ENCODE measurements around the gene SMIM9. TPM values are rescaled to one million over a fixed set of nuclear protein-coding genes. Genes with fewer than 3 reads are reported as not detected.
"Not testable (repeated sequence)": the region's sequence is repeated elsewhere in the genome, so short reads cannot be mapped to it uniquely, and the experiment has no call there.

Gene SMIM9
- total RNA-seq, 6 experiments from 2014 or later: not detected

DNA sequence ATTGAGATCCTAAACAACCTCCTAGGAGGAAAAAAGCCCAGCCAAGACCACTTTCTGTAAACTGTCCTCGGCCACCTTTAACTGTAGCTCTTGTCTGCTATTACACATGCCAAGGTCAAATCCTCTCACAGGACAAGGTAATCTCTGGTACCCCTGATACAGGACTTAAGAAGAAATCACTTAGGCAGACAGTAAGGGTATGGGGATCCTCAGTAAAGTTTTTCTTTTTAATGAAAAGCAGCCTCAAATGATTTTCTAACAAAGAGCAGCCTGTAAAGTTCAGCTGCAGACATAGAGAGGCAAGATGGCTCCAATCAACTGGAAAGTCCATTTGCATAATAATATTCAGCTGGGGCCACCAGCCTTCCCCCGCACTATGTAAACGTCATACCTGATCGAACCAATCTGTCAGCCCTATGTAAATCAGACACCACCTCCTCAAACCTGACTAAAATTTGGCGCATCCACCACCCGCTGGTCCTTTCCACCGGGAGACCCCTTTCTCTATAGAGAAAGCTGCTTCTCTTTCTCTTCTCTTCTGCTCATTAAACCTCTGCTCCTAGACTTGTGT, 14.6 kb downstream of the SMIM9 start:
- Mint-ChIP-seq H3K4me3 (no peak overlapping the region), H3K27ac (no peak overlapping the region), H3K27me3 (ENCODE audit: insufficient read depth) (peaks cover 8% of the 10 kb centered on the region), H3K9me3 (no peaks in the 10 kb centered on the region), H3K36me3 (ENCODE audit: low read depth) (no peaks in the 10 kb centered on the region), H3K4me1 (ENCODE audit: low read depth) (no peaks in the 10 kb centered on the region)
- TF ChIP-seq, protein P1, sequence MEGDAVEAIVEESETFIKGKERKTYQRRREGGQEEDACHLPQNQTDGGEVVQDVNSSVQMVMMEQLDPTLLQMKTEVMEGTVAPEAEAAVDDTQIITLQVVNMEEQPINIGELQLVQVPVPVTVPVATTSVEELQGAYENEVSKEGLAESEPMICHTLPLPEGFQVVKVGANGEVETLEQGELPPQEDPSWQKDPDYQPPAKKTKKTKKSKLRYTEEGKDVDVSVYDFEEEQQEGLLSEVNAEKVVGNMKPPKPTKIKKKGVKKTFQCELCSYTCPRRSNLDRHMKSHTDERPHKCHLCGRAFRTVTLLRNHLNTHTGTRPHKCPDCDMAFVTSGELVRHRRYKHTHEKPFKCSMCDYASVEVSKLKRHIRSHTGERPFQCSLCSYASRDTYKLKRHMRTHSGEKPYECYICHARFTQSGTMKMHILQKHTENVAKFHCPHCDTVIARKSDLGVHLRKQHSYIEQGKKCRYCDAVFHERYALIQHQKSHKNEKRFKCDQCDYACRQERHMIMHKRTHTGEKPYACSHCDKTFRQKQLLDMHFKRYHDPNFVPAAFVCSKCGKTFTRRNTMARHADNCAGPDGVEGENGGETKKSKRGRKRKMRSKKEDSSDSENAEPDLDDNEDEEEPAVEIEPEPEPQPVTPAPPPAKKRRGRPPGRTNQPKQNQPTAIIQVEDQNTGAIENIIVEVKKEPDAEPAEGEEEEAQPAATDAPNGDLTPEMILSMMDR (IDR thresholded peaks at IDR 0.05): no peak
- DNase-seq: no peak

DNA sequence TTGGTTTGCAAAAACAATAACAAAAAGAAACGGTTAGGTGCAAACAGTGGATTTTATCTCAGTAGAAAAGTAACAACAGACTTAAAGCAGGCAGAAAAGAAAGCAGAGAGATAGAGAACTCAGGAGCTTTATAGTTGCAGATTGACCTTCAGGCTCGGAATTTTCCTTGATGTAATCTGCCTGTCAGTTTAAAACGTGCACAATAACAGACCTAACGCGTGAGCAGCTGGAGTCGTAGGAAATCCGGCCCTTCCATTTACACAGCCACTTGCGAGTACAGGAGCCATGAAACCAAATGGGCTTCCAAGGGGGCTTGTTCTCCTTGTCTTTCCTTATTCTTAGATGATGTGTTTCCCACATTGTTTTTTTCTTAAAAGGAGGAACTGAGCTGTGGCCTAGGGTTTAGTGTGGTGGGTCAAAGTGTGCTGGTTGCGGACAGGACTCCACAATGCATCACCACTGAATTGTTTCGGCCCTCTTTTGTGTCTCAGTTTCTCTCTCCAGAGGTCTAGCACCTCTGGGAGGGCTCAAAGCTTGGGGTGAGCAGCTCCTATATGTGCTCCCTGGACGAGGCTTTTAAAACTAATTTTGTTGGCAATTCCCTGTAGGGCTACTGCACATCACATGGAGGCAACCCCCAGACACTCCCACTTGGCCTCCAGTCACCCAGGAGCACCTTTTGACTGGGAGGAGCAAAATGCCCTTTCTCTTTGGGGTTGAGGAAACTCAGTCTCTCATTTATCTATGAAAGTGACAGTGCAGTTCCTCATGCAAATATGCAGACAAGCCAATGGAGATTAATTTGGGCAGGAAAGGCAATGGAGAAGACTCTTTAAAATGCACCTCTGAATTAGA, 15.3 kb downstream of the SMIM9 start:
- Mint-ChIP-seq H3K27me3 (ENCODE audit: insufficient read depth) (peaks cover 11% of the 10 kb centered on the region), H3K9me3 (no peaks in the 10 kb centered on the region), H3K4me1 (ENCODE audit: low read depth) (no peaks in the 10 kb centered on the region), H3K27ac (no peak overlapping the region), H3K4me3 (no peak overlapping the region), H3K36me3 (ENCODE audit: low read depth) (no peaks in the 10 kb centered on the region)
- no peak for DNase-seq
- TF ChIP-seq, protein P1 (IDR thresholded peaks at IDR 0.05): no peak

DNA sequence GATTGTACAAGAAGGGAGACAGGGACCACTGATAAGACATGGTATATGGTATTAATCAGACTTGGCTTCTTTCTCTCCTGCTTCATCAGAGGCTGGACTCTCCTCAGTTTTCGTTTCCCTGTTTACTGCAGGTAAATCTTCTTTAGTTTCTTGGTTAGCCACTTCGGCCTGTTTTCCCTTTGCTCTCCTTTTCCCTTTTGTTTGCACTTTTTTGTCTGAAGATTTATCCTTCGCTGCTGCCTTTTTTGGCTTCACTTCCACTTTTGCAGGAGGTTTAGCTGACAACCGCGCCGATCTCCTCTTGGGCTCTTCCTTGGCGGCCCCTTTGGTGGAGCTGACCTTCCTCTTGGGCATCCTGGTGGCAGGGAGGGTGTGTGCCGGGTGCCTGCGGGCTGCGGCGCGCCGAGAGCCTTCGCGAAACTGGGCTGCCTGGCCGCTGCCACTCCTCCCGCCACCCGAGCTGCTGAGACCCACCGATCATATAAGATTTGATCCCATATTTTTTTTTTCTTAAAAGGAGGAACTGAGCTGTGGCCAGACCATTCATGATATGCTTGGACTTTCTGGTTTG, 17.3 kb downstream of the SMIM9 start:
- H3K4me1 Mint-ChIP-seq (ENCODE audit: low read depth); H3K27ac Mint-ChIP-seq; H3K4me3 Mint-ChIP-seq; H3K27me3 Mint-ChIP-seq (ENCODE audit: insufficient read depth); H3K9me3 Mint-ChIP-seq; DNase-seq; H3K36me3 Mint-ChIP-seq (ENCODE audit: low read depth): not testable (repeated sequence)

DNA sequence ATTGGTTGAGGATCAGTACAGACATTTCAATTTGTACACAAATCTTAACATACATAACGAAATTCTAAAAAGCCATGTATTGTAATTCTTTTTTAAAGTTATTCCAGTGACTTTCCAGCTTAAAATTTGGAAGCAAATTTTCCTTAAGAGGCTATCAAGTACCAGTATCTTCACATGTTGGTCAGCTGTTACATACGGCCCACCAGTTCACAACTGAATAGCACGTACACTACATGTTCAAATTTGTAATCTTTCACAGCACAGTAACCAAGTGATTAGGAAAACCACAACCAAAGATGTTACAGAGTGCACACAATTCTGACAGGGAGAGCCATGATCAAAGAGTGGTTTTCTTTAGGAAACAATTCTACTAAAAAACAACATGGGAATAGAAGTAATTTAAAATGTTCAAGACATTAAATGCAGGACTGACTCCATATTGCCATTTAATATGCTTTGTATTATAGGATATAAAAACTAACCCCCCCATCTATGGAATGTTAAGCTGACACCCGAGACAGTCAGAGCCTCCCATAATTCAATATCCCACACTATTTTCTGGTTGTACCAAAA, 18.1 kb downstream of the SMIM9 start:
- H3K36me3 Mint-ChIP-seq (ENCODE audit: low read depth); H3K27me3 Mint-ChIP-seq (ENCODE audit: insufficient read depth); H3K4me1 Mint-ChIP-seq (ENCODE audit: low read depth); H3K4me3 Mint-ChIP-seq; H3K9me3 Mint-ChIP-seq; DNase-seq; H3K27ac Mint-ChIP-seq: not testable (repeated sequence)

DNA sequence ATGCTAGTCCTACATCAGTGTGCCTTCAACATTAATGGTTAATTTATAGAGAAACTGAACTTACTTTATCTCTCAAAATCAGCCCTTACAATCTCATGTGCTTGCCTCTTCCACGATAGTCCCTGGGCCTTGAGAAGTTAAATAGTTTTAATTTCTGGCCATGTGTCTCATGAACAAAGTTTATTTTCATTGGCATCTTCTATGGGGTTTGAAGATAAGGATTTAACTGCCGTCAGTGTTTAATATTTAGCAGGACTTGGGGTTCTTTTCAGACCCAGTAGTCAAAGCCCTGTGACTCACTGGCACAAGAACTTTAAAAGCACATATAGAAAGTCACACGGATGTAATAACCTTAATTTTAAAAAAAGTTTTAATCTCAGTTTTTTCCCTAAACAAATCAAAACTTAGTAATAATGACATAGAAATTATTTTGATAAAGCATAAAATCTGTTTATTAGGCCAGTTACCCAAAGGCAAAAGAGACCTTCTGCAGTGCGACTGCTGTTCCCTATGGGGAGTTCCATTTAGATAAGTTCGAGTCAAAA, 19.1 kb downstream of the SMIM9 start:
- H3K4me3 Mint-ChIP-seq: no peak overlapping the region
- no peaks in the 10 kb centered on the region for H3K4me1 Mint-ChIP-seq (ENCODE audit: low read depth)
- H3K9me3 Mint-ChIP-seq: no peaks in the 10 kb centered on the region
- DNase-seq: no peak
- H3K36me3 Mint-ChIP-seq (ENCODE audit: low read depth): no peaks in the 10 kb centered on the region
- H3K27ac Mint-ChIP-seq: no peak overlapping the region
- peaks cover 9% of the 10 kb centered on the region for H3K27me3 Mint-ChIP-seq (ENCODE audit: insufficient read depth)
- TF ChIP-seq, protein P1 (IDR thresholded peaks at IDR 0.05): no peak

DNA sequence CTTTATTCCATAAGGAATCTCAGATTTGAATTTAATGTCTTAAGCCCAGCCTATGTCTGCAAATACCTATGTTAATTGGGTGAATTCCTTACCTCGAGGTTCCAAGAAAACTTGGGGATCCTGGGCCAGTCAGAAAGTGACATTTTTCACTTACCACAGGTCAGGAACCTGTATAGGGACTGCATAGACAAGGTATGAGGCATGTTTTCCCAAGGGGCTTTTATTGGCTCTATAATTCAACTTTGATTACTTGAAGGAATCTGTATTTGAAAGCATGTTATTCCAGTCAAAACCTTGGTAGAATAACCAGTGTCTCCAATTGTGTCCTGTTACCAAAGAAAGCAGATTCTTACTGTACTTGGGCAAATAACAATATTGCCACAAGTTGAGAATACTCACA, 20.7 kb downstream of the SMIM9 start:
- DNase-seq: no peak
- H3K36me3 Mint-ChIP-seq (ENCODE audit: low read depth): no peaks in the 10 kb centered on the region
- peaks cover 4% of the 10 kb centered on the region for H3K27me3 Mint-ChIP-seq (ENCODE audit: insufficient read depth)
- no peaks in the 10 kb centered on the region for H3K4me1 Mint-ChIP-seq (ENCODE audit: low read depth)
- TF ChIP-seq, protein P1 (IDR thresholded peaks at IDR 0.05): no peak
- no peaks in the 10 kb centered on the region for H3K9me3 Mint-ChIP-seq
- no peak overlapping the region for H3K27ac Mint-ChIP-seq
- no peak overlapping the region for H3K4me3 Mint-ChIP-seq

All from HFFc6 (cell line).